Fibroblast of lung (primary cell): ENCODE data around the gene PRRX2. TPM values are rescaled to one million over a fixed set of nuclear protein-coding genes. Genes with fewer than 3 reads are reported as not detected.

Experiments
- DNase-seq, 2 donors: peaks; one replicate each; pipeline versions ENCODE4 v3.0.0 to v3.0.0-alpha.2; 2010; ENCODE audit warnings: low read depth in 2 of 2
- H2AFZ ChIP-seq: 2 replicates; pipeline ENCODE4 v1.5.1; 2012; ENCODE audit warnings: low read length, control low read depth, inconsistent platforms
- H3K27ac ChIP-seq: 2 replicates; pipeline ENCODE4 v1.5.1; 2011; ENCODE audit warnings: low read length, control low read depth; ENCODE audit not compliant: insufficient read depth
- H3K27me3 ChIP-seq: 2 replicates; pipeline ENCODE4 v1.5.1; 2011; ENCODE audit warnings: mild to moderate bottlenecking, low read length; ENCODE audit not compliant: control insufficient read depth, insufficient read depth
- H3K36me3 ChIP-seq: 2 replicates; pipeline ENCODE4 v1.5.1; 2011; ENCODE audit warnings: low read length; ENCODE audit not compliant: control insufficient read depth, insufficient read depth
- H3K4me1 ChIP-seq: 2 replicates; pipeline ENCODE4 v1.5.1; 2011; ENCODE audit warnings: low read length; ENCODE audit not compliant: control insufficient read depth, insufficient read depth; ENCODE audit errors: extremely low read depth
- H3K4me2 ChIP-seq: 2 replicates; pipeline ENCODE4 v1.5.1; 2011; ENCODE audit warnings: low read length, control low read depth; ENCODE audit not compliant: insufficient read depth; ENCODE audit errors: extremely low read depth
- H3K4me3 ChIP-seq, 4 experiments: fragments of 200-600 bp in 1 of 4; sonication (generic) in 1 of 4; replicated peaks in 1 of 4; 2 replicates each; pipeline ENCODE4 v1.5.1; 2011 to 2016; ENCODE audit warnings: low read length in 4 of 4, low read depth in 3 of 4, mild to moderate bottlenecking in 3 of 4, control low read depth in 2 of 4, inconsistent platforms in 1 of 4, mixed read lengths in 1 of 4; ENCODE audit not compliant: insufficient read depth in 1 of 4; ENCODE audit errors: control extremely low read depth in 1 of 4
- H3K79me2 ChIP-seq: 2 replicates; pipeline ENCODE4 v1.5.1; 2012; ENCODE audit warnings: mild to moderate bottlenecking, low read length, inconsistent platforms; ENCODE audit not compliant: control insufficient read depth, insufficient read depth
- H3K9ac ChIP-seq: 2 replicates; pipeline ENCODE4 v1.5.1; 2011; ENCODE audit warnings: mild to moderate bottlenecking, low read length, control low read depth; ENCODE audit not compliant: insufficient read depth
- H3K9me3 ChIP-seq: 2 replicates; pipeline ENCODE4 v1.5.1; 2012; ENCODE audit warnings: low read depth, low read length; ENCODE audit not compliant: control insufficient read depth, insufficient read depth
- H4K20me1 ChIP-seq: 2 replicates; pipeline ENCODE4 v1.5.1; 2011; ENCODE audit warnings: low read length; ENCODE audit not compliant: control insufficient read depth, insufficient read depth; ENCODE audit errors: extremely low read depth
- EZH2 ChIP-seq: IDR thresholded peaks from 2 replicates; pipeline ENCODE4 v1.5.1; 2012; ENCODE audit warnings: low read length, control low read depth, mild to moderate bottlenecking; ENCODE audit errors: missing control alignments
- polyA plus RNA-seq, 2 donors: library from polyadenylated mRNA; depleted of rRNA in 1 of 2; stranded (reverse) in 1 of 2; unstranded in 1 of 2; fragments of >200 nt; gene quantifications; 2 replicates each; pipeline ENCODE4 v1.2.1, GENCODE V29; 2011 to 2012; ENCODE audit warnings: missing spikeins in 1 of 2
- total RNA-seq: library from RNA; depleted of rRNA; stranded (reverse); fragments of >200 nt; gene quantifications from 2 replicates; pipeline ENCODE4 v1.2.1, GENCODE V29; 2014
- TF ChIP-seq, protein P1 (sequence below), 2 donors: IDR thresholded peaks in 1 of 2; conservative IDR thresholded peaks in 1 of 2; 1 replicate in 1 of 2; 2 replicates in 1 of 2; pipeline ENCODE4 v1.5.1; 2011 to 2012; ENCODE audit warnings: low read length in 2 of 2, control low read depth in 1 of 2, inconsistent platforms in 1 of 2, low read depth in 1 of 2, mild to moderate bottlenecking in 1 of 2

The PRRX2 gene
- total and polyA plus RNA-seq, 2 donors (not counting 1 experiment from before 2014, with no cell fraction given): 4.4 to 11.7 TPM

GRCh38 chr9:129731477-129732085 is 66.1 kb downstream of the PRRX2 start:
- Histone ChIP-seq H3K4me3 (no peak overlapping the region), H3K4me2 (no peak overlapping the region), H3K79me2 (no peaks in the 10 kb centered on the region), H3K27ac (no peak overlapping the region), H3K27me3 (peaks cover 3% of the 10 kb centered on the region), H2AFZ (no peak overlapping the region), H3K9me3 (no peaks in the 10 kb centered on the region), H3K36me3 (no peaks in the 10 kb centered on the region), H3K4me1 (no peaks in the 10 kb centered on the region), H3K9ac (no peak overlapping the region), H4K20me1 (no peaks in the 10 kb centered on the region)
- no peak for DNase-seq
- no peak for TF ChIP-seq EZH2
- TF ChIP-seq, protein P1, sequence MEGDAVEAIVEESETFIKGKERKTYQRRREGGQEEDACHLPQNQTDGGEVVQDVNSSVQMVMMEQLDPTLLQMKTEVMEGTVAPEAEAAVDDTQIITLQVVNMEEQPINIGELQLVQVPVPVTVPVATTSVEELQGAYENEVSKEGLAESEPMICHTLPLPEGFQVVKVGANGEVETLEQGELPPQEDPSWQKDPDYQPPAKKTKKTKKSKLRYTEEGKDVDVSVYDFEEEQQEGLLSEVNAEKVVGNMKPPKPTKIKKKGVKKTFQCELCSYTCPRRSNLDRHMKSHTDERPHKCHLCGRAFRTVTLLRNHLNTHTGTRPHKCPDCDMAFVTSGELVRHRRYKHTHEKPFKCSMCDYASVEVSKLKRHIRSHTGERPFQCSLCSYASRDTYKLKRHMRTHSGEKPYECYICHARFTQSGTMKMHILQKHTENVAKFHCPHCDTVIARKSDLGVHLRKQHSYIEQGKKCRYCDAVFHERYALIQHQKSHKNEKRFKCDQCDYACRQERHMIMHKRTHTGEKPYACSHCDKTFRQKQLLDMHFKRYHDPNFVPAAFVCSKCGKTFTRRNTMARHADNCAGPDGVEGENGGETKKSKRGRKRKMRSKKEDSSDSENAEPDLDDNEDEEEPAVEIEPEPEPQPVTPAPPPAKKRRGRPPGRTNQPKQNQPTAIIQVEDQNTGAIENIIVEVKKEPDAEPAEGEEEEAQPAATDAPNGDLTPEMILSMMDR (conservative IDR thresholded peaks at IDR 0.05 in 1 of 2, IDR thresholded peaks at IDR 0.05 in 1 of 2; ENCODE audit: low read depth in 1 of 2, low read length in 2 of 2): no peak

DNA sequence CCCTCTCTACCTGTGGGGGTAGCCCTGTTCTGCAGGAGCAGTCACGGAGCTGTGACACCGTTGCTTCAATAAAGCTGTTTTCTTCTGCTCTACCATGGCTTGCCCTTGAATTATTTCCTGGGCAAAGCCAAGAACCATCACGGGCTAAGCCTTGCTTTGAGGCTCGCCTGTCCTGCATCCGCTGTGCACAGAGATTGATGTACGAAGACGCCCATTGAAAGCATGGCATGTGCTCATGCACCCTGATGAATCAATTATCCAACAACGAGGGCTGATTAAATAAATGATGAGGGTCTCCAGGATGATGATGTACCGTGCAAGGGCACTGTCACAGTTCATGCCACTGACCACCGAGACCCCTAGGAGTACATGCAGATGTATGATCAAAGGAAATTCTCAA is 66.7 kb downstream of the PRRX2 start:
- TF ChIP-seq EZH2: no peak
- TF ChIP-seq, protein P1 (conservative IDR thresholded peaks at IDR 0.05 in 1 of 2, IDR thresholded peaks at IDR 0.05 in 1 of 2; ENCODE audit: low read depth in 1 of 2, low read length in 2 of 2): no peak
- Histone ChIP-seq H2AFZ (no peak overlapping the region), H3K4me1 (no peaks in the 10 kb centered on the region), H3K4me2 (no peak overlapping the region), H3K36me3 (no peaks in the 10 kb centered on the region), H3K27me3 (peaks cover 3% of the 10 kb centered on the region), H3K4me3 (no peak overlapping the region), H3K79me2 (no peaks in the 10 kb centered on the region), H3K9ac (no peak overlapping the region), H3K27ac (no peak overlapping the region), H4K20me1 (no peaks in the 10 kb centered on the region), H3K9me3 (no peaks in the 10 kb centered on the region)
- DNase-seq: no peak

DNA sequence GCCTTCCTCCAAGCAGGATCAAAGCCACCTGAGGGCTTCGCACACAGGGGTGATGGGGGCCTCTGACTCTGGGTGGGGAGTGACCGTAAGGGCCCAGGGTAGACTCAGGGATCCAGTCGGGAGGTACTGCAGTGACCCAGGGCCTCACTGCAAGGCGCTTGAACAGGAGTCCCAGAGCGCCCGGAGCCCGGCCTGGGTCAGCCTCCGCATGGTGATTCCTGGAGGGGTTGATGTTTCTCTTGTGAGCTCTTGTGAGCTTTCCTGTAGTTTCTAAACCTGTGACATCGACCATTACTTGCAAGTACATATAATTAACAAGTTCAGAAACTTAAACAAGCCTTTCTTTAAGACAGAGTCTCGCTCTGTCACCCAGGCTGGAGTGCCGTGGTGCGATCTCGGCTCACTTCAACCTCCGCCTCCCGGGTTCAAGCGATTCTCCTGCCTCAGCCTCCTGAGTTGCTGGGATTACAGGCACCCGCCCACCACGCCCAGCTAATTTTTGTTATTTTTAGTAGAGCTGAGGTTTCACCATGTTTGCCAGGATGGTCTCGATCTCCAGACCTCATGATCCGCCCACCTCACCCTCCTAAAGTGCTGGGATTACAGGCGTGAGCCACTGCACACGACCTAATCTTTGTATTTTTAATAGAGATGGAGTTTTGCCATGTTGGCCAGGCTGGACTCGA is 67.6 kb downstream of the PRRX2 start:
- TF ChIP-seq, protein P1 (conservative IDR thresholded peaks at IDR 0.05 in 1 of 2, IDR thresholded peaks at IDR 0.05 in 1 of 2; ENCODE audit: low read depth in 1 of 2, low read length in 2 of 2): no peak
- no peak for TF ChIP-seq EZH2
- H3K27ac ChIP-seq: no peak overlapping the region
- H4K20me1 ChIP-seq: no peaks in the 10 kb centered on the region
- H3K4me3 ChIP-seq: no peak overlapping the region
- no peaks in the 10 kb centered on the region for H3K4me1 ChIP-seq
- H2AFZ ChIP-seq: no peak overlapping the region
- no peaks in the 10 kb centered on the region for H3K36me3 ChIP-seq
- no peak overlapping the region for H3K4me2 ChIP-seq
- no peaks in the 10 kb centered on the region for H3K9me3 ChIP-seq
- no peaks in the 10 kb centered on the region for H3K79me2 ChIP-seq
- no peak for DNase-seq
- H3K27me3 ChIP-seq: peaks cover 3% of the 10 kb centered on the region
- no peak overlapping the region for H3K9ac ChIP-seq
